NT2/D1 (cell line): ENCODE measurements around the gene RNF25.

Source experiments
- DNase-seq: peaks from one replicate; pipeline ENCODE4 v3.0.0-alpha.2; 2011; ENCODE audit warnings: low read depth, low spot score
- H3K27me3 ChIP-seq: 2 replicates; pipeline ENCODE4 v1.6.0; 2011; ENCODE audit warnings: mild to moderate bottlenecking; ENCODE audit not compliant: insufficient read length, insufficient read depth
- H3K36me3 ChIP-seq: 2 replicates; pipeline ENCODE4 v1.6.1; 2011; ENCODE audit warnings: mild to moderate bottlenecking, low read length, mixed read lengths; ENCODE audit not compliant: insufficient read depth, insufficient read length
- H3K4me1 ChIP-seq: 2 replicates; pipeline ENCODE4 v1.5.1; 2011; ENCODE audit not compliant: insufficient read depth, insufficient read length
- H3K4me3 ChIP-seq: 2 replicates; pipeline ENCODE4 v1.5.1; 2011; ENCODE audit warnings: low read depth; ENCODE audit not compliant: insufficient read length
- H3K9ac ChIP-seq: 2 replicates; pipeline ENCODE4 v1.6.0; 2011; ENCODE audit warnings: low read depth; ENCODE audit not compliant: insufficient read length
- H3K9me3 ChIP-seq: 2 replicates; pipeline ENCODE4 v1.5.1; 2011; ENCODE audit warnings: mild to moderate bottlenecking, low read length; ENCODE audit not compliant: insufficient read depth
- SUZ12 ChIP-seq: IDR thresholded peaks from 2 replicates; pipeline ENCODE4 v1.6.1; 2011; ENCODE audit not compliant: insufficient read length, insufficient read depth; ENCODE audit errors: extremely low read depth
- YY1 ChIP-seq: IDR thresholded peaks from 2 replicates; pipeline ENCODE4 v1.6.1; 2011; ENCODE audit not compliant: insufficient read length, insufficient read depth
- ZNF274 ChIP-seq: IDR thresholded peaks from 2 replicates; pipeline ENCODE4 v1.6.1; 2011; ENCODE audit warnings: mild to moderate bottlenecking, low read depth, low read length

RNF25 gene

DNA sequence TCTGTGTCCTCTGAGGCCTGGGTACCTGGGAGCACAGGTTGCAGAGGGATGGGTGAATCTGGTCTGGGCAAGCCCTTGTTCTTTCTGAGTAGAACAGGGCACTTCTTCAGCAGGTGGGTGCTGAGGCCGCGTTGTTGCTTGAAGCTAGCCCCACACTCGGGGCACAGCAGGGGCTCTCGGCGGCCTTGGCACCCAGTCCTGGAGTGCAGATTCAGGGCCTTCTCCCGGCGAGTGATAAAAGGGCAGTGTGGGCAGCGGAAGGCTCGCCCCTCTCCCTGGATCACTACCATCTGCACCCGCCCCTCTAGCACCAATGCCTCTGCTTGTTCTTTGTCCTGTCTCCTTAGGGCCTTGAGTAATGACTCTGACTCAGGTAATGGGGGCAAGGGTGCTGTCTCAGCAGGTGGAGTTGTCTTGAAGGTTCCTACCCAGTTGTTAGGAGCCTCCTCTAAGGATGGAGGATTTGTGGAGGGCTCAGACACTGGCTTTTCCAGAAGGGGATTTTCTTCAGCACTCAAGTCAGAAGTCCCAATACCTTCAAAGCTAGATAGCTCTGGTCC lies 28.0 kb downstream of the RNF25 start:
- H3K36me3 ChIP-seq: peaks cover 91% of the 10 kb centered on the region

DNA sequence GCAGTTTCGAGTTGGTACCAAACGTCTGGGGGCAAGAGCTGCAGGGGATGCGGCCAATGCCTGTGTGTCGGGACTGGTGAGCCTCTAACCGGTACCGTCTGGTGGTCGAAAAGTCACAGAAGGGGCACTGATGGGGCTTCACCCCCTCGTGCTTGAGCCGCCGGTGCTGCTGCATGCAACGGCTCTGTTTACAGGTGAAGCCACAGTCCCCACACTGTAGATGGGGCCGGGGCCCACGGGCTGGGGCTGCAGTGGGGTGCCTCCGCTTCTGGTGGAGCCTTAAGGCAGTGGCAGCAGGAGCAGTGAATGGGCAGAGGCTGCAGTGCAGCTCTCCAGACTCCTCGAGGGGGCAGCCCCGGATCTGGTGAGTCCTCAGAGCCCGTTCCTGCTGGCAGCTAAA lies 29.0 kb downstream of the RNF25 start:
- no peaks in the 10 kb centered on the region for H3K4me1 ChIP-seq
- TF ChIP-seq ZNF274 (no peak), SUZ12 (no peak), YY1 (no peak)
- no peaks in the 10 kb centered on the region for H3K27me3 ChIP-seq
- H3K9ac ChIP-seq: no peak overlapping the region
- no peak overlapping the region for H3K4me3 ChIP-seq
- H3K9me3 ChIP-seq: no peaks in the 10 kb centered on the region
- H3K36me3 ChIP-seq: peaks cover 91% of the 10 kb centered on the region
- no peak for DNase-seq

More for the DNA sequence above, 28.0 kb downstream of the RNF25 start:
- H3K4me3 ChIP-seq: no peak overlapping the region
- DNase-seq: no peak
- TF ChIP-seq YY1: no peak
- TF ChIP-seq SUZ12: no peak
- TF ChIP-seq ZNF274: no peak
- H3K4me1 ChIP-seq: no peaks in the 10 kb centered on the region
- no peak overlapping the region for H3K9ac ChIP-seq
- H3K27me3 ChIP-seq: no peaks in the 10 kb centered on the region
- no peaks in the 10 kb centered on the region for H3K9me3 ChIP-seq

DNA sequence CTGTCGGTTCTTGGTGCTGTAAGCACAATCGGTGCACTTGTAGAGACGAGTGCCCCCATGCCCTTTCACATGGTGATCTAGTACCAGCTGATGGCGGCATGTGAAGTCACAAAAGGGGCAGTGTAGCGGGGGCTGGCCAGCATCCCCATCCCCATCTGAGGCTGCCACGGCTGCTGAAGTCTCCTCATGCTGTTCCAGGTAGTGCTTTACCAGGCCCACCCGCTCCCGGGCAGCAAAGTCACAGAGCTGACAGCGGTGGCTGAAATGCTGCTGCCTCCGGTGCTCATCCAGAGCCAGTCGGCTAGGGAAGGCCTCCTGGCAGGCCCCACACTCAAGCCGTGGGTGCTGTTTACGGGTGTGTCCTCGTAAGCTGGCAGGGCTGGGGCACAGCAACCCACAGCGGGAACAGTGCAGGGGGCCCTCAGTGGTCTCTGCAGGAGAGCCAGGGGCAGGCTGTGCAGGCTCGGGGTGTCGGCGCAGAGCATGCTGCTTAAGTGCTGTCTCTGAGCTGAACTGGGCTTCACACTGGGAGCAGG lies 29.6 kb downstream of the RNF25 start:
- TF ChIP-seq ZNF274: no peak
- no peak for TF ChIP-seq SUZ12
- no peak for TF ChIP-seq YY1

DNA sequence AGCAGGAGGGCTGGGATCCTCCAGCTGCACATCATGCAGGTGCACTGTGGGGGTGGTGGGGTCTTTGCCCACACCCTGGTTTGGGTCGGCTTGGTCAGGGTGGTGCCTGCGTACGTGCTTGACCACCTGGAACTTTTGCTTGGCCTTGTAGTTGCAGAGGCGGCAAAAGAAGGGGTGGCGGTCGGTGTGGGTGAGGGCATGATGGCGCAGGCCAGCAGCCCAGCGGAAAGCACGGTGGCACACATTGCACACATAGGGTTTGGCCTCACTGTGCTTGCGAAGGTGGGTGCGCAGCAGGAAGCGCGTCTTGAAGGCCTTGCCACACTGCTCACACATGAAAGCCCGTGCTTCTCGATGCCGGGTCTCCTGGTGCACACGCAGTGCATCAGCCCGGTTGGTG lies 33.4 kb downstream of the RNF25 start:
- no peaks in the 10 kb centered on the region for H3K4me1 ChIP-seq
- H3K27me3 ChIP-seq: no peaks in the 10 kb centered on the region
- no peak for DNase-seq
- TF ChIP-seq ZNF274: no peak
- TF ChIP-seq SUZ12: no peak
- TF ChIP-seq YY1: no peak
- H3K36me3 ChIP-seq: peaks cover 92% of the 10 kb centered on the region
- H3K9me3 ChIP-seq: no peaks in the 10 kb centered on the region
- H3K4me3 ChIP-seq: no peak overlapping the region
- no peak overlapping the region for H3K9ac ChIP-seq

More for the DNA sequence above, 29.6 kb downstream of the RNF25 start:
- Histone ChIP-seq H3K4me3 (no peak overlapping the region), H3K4me1 (no peaks in the 10 kb centered on the region), H3K27me3 (no peaks in the 10 kb centered on the region), H3K9me3 (no peaks in the 10 kb centered on the region), H3K9ac (no peak overlapping the region), H3K36me3 (peaks cover 91% of the 10 kb centered on the region)
- no peak for DNase-seq

- Histone ChIP-seq H3K9ac (no peak overlapping the region), H3K9me3 (no peaks in the 10 kb centered on the region), H3K4me1 (no peaks in the 10 kb centered on the region), H3K36me3 (peaks cover 78% of the 10 kb centered on the region), H3K27me3 (no peaks in the 10 kb centered on the region), H3K4me3 (no peak overlapping the region)
- DNase-seq: no peak
- TF ChIP-seq ZNF274 (no peak), SUZ12 (no peak), YY1 (no peak)
Measured at GRCh38 chr2:218635719-218636118, 36.1 kb downstream of the RNF25 start.

DNA sequence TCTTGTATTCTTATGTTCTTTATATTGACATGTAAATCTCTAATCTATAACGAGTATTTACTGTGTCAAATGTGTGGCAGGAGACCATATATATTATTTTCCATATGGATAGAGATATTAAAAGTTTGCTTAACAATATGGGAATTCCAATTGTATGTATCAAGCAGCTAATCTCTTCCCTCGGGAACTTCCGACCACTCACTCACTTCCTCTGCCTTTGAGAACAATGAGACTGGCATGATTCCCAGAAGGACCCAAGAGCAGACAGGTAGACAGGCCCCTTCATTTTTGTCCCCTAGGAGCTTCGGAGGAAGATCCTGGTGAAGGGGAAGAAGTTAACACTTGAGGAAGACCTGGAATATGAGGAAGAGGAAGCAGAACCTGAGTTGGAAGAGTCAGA lies 40.0 kb downstream of the RNF25 start:
- H3K27me3 ChIP-seq: no peaks in the 10 kb centered on the region

DNA sequence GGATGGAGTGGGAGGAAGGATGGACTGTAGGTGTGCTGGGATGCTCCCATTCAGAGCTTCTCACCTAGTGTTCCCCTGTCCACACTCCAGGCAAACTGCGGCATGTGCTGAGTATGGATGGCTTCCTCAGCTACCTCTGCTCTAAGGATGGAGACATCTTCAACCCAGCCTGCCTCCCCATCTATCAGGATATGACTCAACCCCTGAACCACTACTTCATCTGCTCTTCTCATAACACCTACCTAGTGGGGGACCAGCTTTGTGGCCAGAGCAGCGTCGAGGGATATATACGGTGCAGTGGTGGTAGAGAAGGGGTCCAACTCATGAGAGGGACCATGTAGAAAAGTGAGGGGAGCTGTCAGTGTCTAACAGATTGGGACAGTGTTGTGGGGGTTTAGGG lies 43.9 kb downstream of the RNF25 start:
- Histone ChIP-seq H3K4me1 (no peaks in the 10 kb centered on the region), H3K9ac (no peak overlapping the region), H3K36me3 (peaks cover 4% of the 10 kb centered on the region), H3K9me3 (no peaks in the 10 kb centered on the region), H3K27me3 (no peaks in the 10 kb centered on the region), H3K4me3 (no peak overlapping the region)
- no peak for DNase-seq
- TF ChIP-seq ZNF274 (no peak), YY1 (no peak), SUZ12 (no peak)

More for the DNA sequence above, 40.0 kb downstream of the RNF25 start:
- TF ChIP-seq SUZ12 (no peak), ZNF274 (no peak), YY1 (no peak)
- no peaks in the 10 kb centered on the region for H3K4me1 ChIP-seq
- H3K36me3 ChIP-seq: peaks cover 42% of the 10 kb centered on the region
- no peak overlapping the region for H3K9ac ChIP-seq
- H3K4me3 ChIP-seq: no peak overlapping the region
- H3K9me3 ChIP-seq: no peaks in the 10 kb centered on the region
- no peak for DNase-seq
